ENCODE measurements around the gene SLC22A8.

- TF ChIP-seq CTCF (IDR thresholded peaks at IDR 0.05) (no peak), POLR2A (IDR thresholded peaks at IDR 0.05) (no peak)
These were observed 27.4 kb downstream of the SLC22A8 start for GRCh38 chr11:62988276-62988675.
